NCI-H2081 (cell line): Measurements from ENCODE around the gene FGF12.

Experiments used
- DNase-seq, 2 experiments: peaks; one replicate each; lab custom pipeline; 2025; lab: John Stamatoyannopoulos, UW

The FGF12 gene

DNA sequence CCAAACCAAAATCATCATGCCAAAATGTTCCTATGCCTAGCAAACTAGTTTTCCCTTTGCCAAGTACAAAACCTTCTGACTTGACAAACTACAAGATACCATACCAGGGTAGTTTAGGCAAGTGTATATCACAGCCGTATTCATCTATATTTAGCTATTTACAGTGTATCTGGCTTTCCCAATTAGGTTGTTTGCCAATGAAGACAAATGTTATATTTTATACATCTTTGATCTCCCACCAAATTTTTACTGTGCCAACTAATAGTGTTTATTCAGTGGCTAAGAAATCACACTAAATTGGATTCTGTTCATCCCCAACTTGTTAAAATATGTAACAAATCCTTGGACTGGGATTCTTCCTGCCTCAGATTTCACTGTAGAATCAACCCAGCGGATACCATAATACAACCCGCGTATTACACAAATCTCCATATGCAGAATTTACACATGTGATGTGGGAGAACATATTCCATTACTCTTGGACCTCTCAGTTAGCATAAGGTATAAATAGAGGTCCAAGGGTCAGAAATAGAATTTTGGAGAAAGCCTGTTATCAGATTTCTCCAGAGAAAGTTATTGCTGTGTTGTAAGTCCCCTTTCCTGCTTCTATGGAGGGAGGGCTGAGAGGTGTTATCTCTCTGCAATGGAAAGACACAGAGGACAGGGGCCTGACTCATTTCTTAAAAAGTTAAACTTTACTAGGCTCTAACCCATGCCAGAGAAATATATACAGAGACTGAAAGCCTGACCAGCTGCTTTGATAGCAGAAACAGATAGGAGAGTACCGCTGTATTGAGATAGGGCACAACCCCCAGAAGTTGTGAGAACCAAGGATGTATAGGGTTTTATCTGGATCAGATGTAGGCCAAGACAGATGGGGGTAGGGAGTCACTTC, 467.0 kb downstream of the FGF12 start:
- DNase-seq = no peak

DNA sequence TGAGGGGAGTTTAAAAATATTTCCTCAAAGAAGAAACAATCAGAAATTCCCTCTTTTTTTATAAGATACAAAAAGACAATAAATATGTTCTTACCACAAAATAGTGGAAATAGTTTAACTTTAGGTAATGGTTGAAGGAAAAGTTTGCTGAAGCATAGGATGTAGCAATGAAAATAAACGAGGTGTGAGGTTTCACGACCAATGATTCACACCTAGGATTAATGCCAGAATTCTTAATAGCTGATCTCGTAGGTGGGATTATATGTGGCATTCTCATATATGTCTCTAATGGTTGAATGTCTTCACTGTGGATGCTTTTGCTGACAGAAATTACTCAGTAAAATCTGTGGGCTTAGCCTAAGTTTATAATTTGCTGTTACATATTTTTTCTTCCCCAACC, 467.7 kb downstream of the FGF12 start:
- DNase-seq = no peak

DNA sequence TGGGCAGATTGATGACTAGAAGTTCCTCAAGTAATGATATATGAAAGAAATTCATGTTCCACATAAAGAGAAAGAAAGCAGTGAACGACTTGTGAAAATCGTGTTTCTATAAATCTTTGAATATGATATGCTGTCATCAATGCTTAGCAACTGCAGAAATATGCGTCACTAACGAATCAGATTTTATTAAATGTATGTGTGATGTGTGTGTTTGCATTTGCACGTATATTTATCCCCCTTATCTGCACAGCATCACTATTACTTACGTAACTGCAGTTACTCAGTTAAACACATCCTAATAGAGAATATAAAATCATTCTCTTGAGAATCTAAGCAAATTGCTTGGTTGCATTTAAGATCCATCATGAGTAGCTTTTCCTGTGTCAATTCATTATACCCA, 468.6 kb downstream of the FGF12 start:
- no peak for DNase-seq

DNA sequence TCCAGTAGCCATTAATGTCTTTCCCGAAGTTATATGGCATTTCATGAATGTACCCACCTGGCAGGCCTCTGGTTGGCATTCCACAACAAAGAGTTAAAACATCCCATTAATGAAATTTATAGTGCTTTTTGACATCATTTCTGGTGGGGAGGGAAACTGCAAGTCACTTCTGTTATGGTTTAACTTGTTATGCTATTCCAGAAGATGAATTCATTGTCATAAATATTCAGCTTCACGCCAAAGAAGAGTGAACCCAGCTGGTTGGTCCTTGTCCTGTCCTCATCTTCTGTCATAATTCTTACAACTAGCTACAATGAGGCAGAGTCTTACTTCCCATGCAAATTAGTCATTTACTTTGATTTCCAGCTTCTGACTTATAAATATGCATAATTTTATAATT, 471.5 kb downstream of the FGF12 start:
- no peak for DNase-seq

DNA sequence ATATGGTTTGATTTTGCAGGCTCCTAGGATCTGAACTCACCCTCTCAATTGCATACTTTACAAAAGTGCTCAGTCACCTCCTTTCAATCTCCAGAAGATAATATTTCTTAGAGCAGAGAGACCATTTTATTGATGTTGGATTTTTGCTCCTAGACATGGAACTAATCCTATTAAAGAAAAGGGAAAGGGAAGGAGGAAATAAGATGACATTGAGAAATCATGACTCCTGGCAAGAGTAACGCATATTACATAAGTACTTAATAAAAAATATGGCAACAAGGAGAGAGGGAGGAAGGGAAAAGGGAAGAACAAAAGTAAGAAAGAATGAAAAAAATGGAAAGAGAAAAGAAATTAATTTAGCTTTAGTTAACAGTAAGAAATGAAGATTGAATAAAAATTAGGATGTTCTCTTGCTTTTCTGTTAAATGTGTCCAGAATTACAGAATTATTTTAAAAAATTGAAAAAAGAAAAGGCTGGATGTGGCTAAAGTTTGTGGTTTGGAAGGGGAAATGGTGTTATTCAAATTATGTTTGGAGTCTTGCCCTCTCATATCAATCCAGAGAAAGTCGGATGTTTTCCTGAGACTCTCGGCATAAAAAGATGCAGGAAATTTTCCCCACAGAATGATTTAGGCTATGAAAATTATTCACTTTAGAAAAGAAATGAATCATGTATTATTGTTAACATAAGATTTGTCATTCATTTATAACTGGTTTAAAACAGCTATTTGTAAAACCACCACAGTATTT, 474.0 kb downstream of the FGF12 start:
- no peak for DNase-seq

DNA sequence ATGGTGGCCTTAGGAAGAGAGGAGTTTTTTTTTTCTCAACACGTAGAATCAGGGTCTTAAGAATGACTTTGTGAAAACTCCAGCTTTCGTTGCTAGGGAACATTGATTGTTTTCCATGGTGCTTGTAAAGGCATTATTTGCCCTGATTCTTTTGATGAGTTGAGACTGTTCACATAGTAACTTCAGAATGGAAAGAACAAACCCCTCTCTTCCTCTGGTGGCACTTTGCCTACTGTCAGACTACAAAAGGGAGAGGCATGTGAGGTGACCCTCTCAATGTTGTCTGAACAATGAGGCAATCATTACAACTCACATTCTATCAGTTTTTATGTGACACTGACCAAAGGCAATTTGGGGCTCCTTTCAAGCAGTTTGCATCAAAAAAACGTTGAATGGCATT, 477.8 kb downstream of the FGF12 start:
- no peak for DNase-seq

DNA sequence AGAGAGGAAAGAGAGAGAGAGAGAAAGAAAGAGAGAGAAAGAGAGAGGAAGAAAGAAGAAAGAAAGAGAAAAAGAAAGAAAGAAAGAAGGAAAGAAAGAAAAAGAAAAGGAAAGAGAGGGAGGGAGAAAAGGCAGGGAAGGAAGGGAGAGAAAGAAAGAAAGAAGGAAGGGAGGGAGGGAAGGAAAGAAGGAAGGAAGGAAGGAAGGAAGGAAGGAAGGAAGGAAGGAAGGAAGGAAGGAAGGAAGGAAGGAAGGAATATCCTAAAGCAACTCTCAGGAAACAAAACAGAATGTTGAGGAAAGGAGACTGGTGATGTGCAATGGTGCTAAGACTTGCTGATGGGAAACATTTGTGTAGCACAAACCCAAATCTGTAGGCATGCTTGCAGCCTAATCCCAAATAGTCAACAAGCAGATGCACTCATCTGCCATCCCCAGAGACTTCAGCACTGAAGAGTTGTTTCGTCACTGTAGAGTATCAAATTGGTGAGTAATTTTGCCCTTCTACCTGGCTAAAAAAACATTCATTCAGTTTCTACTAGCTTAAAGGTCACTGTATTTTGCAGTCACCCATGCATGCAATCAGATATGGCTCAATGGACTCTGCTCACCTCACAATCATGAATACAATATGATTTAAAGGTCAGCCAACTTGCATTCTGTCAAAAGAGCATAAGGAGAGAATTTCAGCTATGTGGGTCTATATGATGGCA, 480.3 kb downstream of the FGF12 start:
- DNase-seq = no peak

DNA sequence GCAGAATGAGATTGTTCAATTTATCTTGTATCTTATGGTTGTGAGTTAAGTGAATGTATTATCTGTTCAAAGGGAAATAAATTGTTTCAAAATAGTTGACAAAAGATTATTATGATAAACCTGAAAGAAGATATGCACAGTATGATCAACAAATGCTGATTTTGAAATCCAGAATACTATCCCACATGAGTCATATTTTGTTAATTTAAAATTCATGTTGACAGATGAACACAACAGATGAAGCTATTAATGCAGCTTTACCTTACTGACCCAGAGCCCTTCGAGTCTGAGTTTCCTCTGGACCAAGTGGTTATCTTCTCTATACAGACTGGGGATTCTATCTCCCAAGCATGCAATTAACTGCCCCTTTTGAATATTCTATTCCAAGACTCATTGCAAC, 482.8 kb downstream of the FGF12 start:
- DNase-seq = no peak

DNA sequence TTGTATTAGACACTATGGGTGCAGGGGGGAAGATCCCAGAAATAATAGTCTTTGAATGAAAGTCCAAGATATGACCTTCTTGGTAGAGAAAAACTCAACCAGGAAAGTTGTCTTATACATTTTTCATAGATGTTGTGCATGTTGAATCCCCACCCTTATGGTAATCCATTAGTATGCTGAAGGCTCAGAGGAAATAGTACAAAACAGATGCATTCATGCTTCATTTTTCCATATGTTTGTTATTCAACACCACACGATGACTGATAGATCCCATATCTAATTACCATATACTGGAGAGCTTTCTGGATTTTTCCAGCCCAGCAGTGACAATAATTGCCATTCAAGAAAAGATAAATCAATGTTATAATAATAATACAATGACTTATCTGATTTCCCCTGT, 487.4 kb downstream of the FGF12 start:
- no peak for DNase-seq

DNA sequence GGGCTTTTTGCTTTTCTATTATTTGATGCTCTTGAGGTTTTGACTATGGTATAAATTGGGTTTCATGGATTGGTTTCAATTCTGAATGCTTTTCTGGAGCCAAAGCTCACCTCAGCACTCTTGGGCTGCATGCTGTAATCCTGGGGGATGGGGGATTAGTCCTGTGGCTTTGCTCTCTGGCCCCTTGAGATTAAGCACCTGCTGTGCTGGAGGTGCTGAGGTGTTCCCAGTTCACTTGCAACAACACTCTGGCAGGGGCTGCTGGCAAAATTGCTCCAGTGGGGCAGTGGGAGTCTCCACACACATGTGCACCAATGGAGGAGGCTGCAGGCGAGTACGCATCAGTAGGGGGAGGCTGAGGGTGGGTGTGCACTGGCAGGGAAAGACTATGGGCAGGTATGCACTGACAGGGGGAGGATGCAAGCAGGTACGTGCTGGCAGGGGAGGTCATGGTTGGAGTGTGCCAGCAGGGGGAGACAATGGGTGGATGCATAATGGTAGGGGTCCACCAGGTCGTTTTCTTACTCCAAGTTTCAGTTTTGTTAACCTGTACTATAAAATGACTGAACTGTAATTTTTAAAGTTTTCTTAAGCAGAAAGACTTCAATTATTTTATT, 489.2 kb downstream of the FGF12 start:
- DNase-seq = no peak

DNA sequence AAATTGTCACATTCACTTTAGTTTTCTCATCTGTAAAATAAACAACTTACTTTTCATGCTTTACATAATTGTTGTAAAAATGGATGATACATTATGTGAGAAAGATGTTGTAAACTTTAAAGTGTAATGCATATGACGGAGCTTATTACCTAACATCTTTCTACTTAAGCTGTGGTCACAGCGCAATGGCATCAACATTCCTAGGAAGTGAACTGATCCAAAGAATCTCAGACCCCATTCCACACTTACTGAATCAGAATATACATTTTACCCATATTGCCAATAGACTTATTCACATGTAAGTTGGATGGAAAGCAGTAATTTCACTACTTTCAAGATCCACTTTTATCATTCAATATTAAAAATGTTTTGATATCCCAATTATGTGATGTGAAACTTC, 497.5 kb downstream of the FGF12 start:
- no peak for DNase-seq

DNA sequence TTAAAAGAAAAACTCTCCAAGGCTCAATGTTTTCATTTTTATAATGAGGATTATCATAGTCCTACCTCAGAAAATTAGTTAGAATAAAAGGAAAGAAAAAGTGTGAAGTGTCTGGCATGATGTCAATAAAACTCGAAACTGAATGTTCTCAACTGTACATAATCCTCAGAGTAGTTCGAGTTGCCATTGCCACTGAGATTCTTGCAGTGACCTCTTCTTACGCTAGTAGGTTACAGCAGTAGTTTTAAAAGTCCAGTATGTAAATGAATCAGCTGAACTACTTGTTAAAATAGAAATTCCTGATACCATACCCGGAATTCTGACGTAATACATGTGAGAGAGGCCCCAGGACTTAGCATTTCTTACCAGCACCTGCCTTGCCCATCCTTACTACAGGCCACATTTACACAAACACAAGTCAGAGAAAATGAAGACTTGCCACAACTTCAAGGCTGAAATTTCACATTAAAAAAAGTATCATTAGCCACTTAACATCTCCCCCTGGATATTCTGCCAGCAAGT, 502.6 kb downstream of the FGF12 start:
- DNase-seq = no peak

DNA sequence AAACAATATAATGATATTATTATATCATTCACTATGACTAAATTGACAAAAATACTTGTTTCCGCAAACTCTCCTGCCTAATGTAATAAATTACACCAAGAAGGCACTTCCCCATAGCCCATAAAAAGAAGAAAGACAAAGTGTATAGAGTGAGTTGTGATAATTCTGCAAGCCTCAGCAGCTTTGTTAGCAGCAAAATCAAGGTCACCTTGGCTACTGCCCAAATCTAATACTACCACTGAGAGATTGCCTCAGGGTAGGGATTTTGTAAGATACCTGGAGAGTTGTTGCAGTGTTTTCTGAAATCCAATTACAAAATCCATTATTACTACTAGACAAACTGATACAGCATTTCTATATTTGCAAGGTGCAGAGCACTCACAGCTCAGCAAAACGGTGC, 503.5 kb downstream of the FGF12 start:
- DNase-seq = peak; percentile 76 to 93

DNA sequence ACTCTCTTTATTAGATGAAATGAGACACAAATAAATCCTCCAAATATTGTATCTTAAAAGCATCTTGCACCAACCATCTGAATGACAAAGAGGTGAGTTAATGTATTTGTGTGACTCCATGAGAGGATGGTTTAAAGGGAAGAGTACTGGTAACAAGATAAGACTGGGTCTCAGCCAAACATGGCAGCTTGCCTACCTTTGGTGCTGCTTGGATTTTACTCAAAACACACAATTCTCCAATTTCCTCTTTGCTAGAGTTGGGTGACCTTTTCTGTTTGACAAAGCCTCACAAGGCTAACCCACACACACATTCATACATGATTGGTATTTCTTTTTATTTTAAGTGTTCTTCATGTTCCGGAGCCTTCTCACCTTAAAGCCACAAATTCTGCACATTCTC, 506.4 kb downstream of the FGF12 start:
- DNase-seq = no peak

DNA sequence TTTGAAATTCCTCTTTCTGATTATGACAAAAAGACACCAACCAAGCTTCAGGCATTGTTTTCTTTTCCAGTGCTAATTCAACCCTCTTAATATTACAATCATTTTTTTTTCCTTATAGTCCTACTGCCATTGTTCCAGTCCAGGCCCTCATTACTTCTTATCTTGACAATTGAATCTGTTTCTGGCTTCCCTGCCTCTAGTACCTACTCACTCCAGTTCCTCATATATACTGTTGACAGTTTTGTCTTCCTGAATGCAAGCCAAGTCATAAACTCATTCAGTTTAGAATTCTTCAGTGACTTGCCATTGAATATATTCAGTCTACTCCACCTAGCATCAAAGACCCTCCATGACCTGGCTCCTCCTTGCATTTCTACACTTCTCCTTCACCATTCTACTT, 507.4 kb downstream of the FGF12 start:
- no peak for DNase-seq

DNA sequence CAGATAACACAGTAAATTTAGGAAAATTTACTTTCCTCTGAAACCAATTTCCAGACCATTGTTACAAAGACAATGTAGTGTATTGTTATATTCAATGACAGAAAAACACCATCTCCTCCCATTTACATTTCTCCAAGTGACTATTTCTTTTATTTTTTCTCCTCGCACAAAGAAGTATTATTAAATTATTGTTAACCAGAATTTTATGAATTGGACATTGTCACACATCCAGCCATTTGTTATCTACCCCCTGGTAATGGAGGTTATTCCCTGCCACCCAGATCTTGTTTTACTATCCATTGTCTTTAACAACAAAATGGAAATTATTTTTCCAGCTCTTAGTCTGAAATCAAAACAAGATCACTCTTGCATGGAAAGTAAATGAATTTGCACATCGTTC, 511.3 kb downstream of the FGF12 start:
- no peak for DNase-seq

DNA sequence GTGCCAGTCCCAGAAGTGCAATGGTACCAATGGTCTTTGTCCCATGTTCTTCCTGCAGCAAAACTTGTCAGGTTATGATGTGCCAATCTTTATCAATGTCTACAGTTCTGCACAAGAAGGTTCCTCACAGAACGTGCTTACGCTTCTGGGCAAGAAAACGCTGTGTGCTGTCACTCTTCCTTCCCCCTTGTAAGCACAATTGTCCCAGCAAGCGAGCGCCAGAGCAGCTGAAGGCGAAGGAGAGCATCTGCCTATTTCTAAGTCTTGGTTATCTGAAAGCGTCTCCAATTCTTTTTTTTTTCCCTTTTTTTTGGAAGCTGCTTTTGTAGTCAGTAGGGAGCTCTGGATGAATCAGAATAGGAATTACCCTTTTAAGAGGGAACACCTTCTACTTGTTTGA, 514.4 kb downstream of the FGF12 start:
- no peak for DNase-seq

DNA sequence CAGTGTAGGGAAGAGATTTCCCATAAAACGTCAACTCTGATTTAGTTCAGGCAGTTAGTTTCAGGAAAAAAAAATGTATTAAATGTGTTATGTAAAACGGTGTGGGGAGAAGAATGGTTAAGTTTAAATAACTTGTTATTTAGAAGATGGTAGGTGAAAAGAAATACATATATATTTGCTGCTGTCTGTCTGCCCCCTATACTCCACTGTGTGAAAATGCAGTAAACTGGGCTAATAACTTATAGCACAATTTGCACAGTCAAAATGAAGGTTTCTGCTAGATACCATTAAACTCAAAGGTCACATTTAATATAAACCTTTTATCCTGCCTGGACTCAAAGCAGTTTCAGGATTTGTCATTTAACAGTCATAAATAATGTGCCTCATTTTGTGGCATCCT, 515.0 kb downstream of the FGF12 start:
- DNase-seq = peak in 1 of 2 experiments; percentile 31

DNA sequence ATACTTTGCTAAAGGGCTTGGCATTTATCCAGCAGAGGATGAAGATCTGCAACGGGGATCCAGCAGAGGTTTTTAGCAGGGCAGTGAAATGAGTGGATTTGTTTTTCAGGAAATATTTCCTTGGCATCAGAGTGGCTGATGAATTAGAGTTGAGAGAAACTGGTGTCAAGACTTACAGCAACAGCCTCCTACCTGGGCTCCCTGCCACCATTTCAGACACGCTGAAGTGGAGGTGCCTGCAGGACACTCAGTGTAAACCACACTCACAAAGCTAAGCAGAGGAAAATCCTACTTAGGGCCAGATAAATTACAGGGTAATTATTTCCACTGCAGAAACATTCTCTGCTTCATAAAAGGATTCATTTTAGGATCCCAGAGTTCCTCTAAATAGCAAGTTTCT, 519.7 kb downstream of the FGF12 start:
- DNase-seq = peak; percentile 51 to 75

DNA sequence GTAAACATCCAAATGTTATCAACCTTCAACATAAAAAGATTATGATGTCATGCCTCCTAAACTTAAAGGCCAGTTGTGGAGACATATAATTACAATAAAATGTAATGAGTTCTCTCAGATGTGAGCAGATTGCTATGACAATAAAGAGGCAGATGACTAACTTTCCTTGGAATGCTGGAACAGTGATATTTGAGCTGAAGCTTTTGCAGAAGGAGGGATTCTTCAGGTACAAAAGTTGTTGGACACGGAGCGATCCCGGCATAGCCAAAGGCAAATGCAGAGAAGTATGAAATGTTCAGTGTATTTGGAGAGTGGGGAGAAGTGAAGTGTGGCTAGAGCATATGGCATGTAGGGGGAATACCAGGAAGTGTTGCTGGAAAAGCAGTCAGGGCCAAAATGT, 520.1 kb downstream of the FGF12 start:
- no peak for DNase-seq

DNA sequence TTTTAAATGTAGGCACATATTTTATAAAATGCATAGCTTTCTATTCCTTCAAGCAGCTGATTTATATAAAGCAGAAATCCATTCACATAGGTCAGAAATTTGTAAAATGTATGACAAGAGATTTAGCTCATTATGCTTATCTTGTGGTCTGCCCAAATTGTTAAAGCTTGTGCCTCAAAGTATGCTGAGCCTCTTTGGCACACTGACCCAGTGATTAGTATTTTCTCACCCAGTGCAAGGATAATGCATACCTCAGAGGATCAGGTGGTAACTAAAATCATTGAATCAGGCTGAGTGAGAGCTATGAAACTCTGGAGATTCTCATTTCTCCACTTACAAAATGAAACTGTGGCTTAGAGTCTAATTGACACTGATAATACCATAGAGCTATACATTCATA, 533.3 kb downstream of the FGF12 start:
- no peak for DNase-seq

DNA sequence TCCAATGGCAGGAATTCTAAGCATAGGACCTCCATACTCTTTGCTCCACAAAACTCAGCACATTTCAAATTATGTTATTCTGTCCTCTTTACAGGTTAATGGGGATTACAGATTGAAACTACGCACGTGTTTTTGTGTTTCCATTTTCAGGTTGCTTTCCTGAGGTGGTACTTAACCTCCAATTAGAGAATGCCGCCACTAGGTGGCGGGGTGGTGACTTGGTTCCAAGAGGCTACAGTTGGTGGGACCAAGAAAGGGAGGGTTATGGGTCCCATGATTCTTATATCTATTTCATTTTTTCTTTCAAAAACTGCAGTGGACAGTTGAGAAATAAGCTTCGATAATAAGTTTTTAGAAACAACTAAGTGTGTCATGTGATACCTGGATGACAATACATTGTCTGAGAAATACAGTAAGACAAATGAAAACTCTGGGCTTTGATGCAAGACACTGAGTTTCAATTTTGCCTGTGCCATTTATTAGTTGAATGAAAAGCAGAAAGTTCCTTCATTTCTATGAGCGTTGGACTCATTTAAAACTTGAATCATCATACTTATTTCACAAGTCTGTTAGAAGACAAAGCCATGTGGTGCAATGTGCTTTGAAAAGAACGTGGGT, 539.0 kb downstream of the FGF12 start:
- peak; percentile 74 to 80 for DNase-seq
